ENCODE data around the gene NINL. TPM values are rescaled to one million over a fixed set of nuclear protein-coding genes. Genes with fewer than 3 reads are reported as not detected.

NINL gene
- total and polyA plus RNA-seq, 2 of the 4 experiments (the other 2 are of a cell fraction) = 3.0 to 10.4 TPM

DNA sequence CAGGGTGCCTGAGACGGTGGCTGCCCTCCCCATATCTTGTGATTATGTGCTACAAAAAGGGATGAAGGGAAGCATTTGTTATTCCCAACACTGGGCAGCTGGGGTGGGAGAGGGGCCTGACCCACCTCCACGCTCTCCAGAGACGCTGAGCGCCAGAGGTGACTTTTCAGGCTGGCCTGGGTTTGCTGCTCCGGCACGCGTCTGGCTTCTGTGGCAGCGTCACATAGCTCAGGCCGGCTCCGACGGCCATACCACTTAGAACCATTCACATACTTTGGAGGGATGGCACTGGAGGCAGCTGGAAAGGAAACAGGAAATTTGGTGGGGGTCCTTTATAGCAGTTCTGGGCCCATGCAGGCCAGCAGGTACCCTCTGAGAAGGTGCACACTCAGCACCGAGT lies 72.6 kb downstream of the NINL start:
- WGBS, 2 experiments (ENCODE audit: extremely low coverage in 2 of 2, insufficient read length in 1 of 2) = no CpG with 5 or more reads among the region's 12 CpGs
- dilution Hi-C loops (cut with HindIII; ENCODE audit: low sequenced_read_pairs, unreplicated experiment) = no loop called here
- in situ Hi-C loops (cut with MboI; ENCODE audit: low sequenced_read_pairs) = loop anchor here (25.0 kb wide), 2 partner anchors 150 to 475 kb away; no protein-coding TSS in a partner anchor

More for the DNA sequence above, 72.6 kb downstream of the NINL start:
- Histone ChIP-seq H3K4ac (ENCODE audit: low read depth, low read length) (no peak overlapping the region), H4K91ac (ENCODE audit: insufficient read depth, low read depth, low read length) (no peak overlapping the region), H2AFZ (replicated peaks; ENCODE audit: low read length, poor library complexity) (no peak overlapping the region), H3K9ac (ENCODE audit: low read depth, low read length) (no peak overlapping the region), H2BK15ac (ENCODE audit: low read depth, low read length) (no peak overlapping the region), H3K4me2 (ENCODE audit: low read depth, low read length) (no peak overlapping the region), H3K23ac (ENCODE audit: low read depth, low read length) (no peak overlapping the region), H3K4me1 (ENCODE audit: control insufficient read depth, insufficient read depth, low read length) (peaks cover 7% of the 10 kb centered on the region), H2BK5ac (ENCODE audit: low read depth, low read length, poor library complexity, severe bottlenecking) (no peak overlapping the region), H2BK20ac (ENCODE audit: low read depth, low read length) (no peak overlapping the region), H3K27ac (ENCODE audit: insufficient read depth, low read length) (no peak overlapping the region), H3K27me3 (ENCODE audit: control insufficient read depth, insufficient read depth, low read length) (no peaks in the 10 kb centered on the region), H3K9me1 (ENCODE audit: insufficient read depth, low read length) (peaks cover 10% of the 10 kb centered on the region), H4K8ac (ENCODE audit: low read depth in 2 of 2, low read length in 2 of 2) (no peak overlapping the region), H4K20me1 (ENCODE audit: insufficient read depth, low read length) (no peaks in the 10 kb centered on the region), H3K56ac (ENCODE audit: extremely low read depth, insufficient read depth, low read length) (no peak overlapping the region), H4K5ac (ENCODE audit: low read depth, low read length) (no peak overlapping the region), H3K18ac (ENCODE audit: low read depth, low read length) (no peak overlapping the region), H3K36me3 (ENCODE audit: control insufficient read depth, insufficient read depth, low read length) (peaks cover 60% of the 10 kb centered on the region), H2AK5ac (ENCODE audit: low read depth, low read length) (no peak overlapping the region), H2AK9ac (replicated peaks; ENCODE audit: low read depth, low read length, poor library complexity) (no peak overlapping the region), H3K9me3 (ENCODE audit: control insufficient read depth, insufficient read depth, low read length) (peaks cover 16% of the 10 kb centered on the region), H3K4me3 (ENCODE audit: insufficient read depth, low read depth, low read length) (no peak overlapping the region), H3K14ac (replicated peaks; ENCODE audit: low read depth, low read length) (no peak overlapping the region), H3K79me1 (ENCODE audit: low read depth in 1 of 2, low read length in 2 of 2) (no peaks in the 10 kb centered on the region; a peak in 1 of 4 replicates), H2BK120ac (ENCODE audit: low read depth, low read length) (no peak overlapping the region)
- TF ChIP-seq, protein P1, sequence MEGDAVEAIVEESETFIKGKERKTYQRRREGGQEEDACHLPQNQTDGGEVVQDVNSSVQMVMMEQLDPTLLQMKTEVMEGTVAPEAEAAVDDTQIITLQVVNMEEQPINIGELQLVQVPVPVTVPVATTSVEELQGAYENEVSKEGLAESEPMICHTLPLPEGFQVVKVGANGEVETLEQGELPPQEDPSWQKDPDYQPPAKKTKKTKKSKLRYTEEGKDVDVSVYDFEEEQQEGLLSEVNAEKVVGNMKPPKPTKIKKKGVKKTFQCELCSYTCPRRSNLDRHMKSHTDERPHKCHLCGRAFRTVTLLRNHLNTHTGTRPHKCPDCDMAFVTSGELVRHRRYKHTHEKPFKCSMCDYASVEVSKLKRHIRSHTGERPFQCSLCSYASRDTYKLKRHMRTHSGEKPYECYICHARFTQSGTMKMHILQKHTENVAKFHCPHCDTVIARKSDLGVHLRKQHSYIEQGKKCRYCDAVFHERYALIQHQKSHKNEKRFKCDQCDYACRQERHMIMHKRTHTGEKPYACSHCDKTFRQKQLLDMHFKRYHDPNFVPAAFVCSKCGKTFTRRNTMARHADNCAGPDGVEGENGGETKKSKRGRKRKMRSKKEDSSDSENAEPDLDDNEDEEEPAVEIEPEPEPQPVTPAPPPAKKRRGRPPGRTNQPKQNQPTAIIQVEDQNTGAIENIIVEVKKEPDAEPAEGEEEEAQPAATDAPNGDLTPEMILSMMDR (conservative IDR thresholded peaks at IDR 0.05; ENCODE audit: low read depth, low read length) = no peak
- TF ChIP-seq MAZ (IDR thresholded peaks at IDR 0.05; ENCODE audit: borderline replicate concordance, low read depth, low read length) (no peak), CEBPB (IDR thresholded peaks at IDR 0.05; ENCODE audit: low read depth, low read length) (no peak)
- POLR2A ChIA-PET (ENCODE audit: unreplicated experiment) = no interaction called here
- intact Hi-C loops (cut with micrococcal nuclease) = no loop called here
- CTCF ChIA-PET = no interaction called here
- ATAC-seq (ENCODE audit: low read depth) = no peak
- DNase-seq = no peak
- BruUV-seq (replicated peaks) = no TSS peak
